Measurements from ENCODE around the gene TARP.

Gene TARP

DNA sequence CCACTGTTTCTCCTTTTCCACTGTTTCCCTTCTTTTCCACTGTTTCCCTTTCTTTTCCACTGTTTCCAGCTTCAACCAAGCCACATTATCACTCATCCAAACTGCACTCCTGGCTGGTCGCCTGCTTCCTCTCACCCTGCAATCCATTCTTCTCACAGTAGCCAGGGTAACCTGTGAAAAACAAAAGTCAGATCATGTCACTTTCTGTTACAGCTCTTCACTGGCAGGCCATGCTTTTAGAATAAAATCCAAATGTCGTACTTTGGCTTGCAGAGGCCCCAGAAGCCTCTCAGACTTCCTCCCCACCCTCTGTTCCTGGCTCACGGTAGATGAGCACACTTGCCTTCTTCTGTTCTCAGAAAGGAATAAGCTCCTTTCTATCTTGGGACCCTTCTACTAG, 61.5 kb downstream of the TARP start:
- no peak for DNase-seq

DNA sequence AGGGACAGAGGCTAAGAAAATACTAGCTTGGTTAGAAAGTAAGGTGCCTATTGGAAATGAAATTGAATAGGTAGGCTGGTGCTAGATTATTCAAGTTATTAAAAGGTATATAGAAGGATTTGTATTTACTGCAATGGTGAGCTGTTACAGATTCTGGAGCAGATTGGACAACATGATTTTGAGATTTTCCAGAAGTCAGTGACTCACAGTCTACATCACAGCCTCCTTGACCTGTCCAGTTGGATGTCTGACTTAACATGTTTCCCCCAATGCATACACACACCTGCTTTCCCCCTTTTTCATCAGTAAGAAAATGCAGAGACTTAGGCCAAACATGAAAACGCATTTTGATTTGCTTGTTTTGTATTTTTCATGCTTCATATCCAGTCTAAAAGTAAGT, 62.0 kb downstream of the TARP start:
- no peak for DNase-seq
